ENCODE measurements around the gene ATXN7L2. TPM values are rescaled to one million over a fixed set of nuclear protein-coding genes. Genes with fewer than 3 reads are reported as not detected.

The ATXN7L2 gene
- total RNA-seq, 3 donors from 2014 or later: 2.4 to 4.1 (median 2.9) TPM

DNA sequence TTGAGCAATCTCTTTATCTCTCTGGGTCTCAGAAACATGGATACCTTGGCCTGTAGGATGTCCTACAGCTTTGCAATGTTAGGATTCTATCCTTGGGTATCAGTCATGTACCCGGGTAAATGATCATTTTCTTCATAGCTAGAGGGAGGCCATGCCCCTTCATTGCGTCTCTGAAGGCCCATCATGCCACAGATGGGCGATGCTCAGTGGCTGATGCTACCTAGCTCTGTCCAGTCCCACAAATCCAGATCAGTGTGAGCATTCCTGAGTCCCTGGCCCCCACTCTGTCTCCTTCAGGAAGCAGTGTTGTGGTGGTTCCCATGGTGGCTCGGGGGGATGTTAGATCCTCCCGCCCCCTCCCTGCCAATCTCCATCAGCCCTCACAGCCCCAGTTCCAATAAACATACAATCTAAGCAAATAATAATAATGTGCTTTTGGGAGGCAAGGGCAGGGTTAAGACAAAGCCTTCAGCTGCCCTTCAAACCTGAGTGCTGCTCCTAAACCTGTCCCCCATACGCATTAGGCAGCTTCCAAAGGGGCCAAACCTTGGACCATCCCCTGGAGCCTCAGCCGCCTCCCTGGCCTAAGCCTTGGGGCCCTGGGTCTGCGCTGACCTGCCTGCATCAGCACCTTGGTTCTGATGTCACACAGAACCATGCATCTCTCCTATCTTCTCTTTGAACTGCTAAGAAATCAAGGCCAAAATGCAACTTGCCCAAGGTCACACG lies 55.3 kb downstream of the ATXN7L2 start:
- intact Hi-C loops (cut with DNase I; ENCODE audit: low total_unique reads): no loop called here

DNA sequence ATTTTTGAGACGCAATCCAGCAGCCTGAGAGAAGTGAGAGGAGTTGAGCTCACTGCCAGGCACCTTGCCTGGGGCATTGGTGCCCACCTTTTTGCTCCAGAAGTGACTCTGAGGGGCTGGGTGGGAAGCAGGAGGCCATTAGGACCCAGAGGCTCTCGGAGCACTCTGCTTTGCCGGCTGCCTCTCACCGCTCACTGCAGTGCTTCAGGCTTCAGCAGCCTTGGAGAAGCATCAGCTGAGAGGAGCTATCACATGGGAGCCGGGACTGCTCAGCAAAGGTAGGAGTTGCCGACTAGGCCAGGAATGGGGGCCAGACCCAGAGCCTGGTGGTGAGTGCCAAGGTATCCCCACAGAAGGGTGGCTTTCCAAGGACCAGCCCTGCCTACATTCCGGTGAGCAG lies 56.0 kb downstream of the ATXN7L2 start, which contains the start of gene GPR61:
TSS of gene GPR61 (plus strand) at position 197 of the 400 bp plus-strand sequence. CDS start 3,151 bp downstream, outside the sequence.
- TF ChIP-seq, protein P1, sequence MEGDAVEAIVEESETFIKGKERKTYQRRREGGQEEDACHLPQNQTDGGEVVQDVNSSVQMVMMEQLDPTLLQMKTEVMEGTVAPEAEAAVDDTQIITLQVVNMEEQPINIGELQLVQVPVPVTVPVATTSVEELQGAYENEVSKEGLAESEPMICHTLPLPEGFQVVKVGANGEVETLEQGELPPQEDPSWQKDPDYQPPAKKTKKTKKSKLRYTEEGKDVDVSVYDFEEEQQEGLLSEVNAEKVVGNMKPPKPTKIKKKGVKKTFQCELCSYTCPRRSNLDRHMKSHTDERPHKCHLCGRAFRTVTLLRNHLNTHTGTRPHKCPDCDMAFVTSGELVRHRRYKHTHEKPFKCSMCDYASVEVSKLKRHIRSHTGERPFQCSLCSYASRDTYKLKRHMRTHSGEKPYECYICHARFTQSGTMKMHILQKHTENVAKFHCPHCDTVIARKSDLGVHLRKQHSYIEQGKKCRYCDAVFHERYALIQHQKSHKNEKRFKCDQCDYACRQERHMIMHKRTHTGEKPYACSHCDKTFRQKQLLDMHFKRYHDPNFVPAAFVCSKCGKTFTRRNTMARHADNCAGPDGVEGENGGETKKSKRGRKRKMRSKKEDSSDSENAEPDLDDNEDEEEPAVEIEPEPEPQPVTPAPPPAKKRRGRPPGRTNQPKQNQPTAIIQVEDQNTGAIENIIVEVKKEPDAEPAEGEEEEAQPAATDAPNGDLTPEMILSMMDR (IDR thresholded peaks at IDR 0.05): no peak
- no peak for TF ChIP-seq POLR2AphosphoS5 (IDR thresholded peaks at IDR 0.05)
- TF ChIP-seq POLR2A (IDR thresholded peaks at IDR 0.05): no peak
- Histone ChIP-seq H3K27ac (no peak within 1 kb of the TSS), H3K9me3 (no peaks in the 10 kb centered on the region), H3K36me3 (no peaks in the 10 kb centered on the region), H3K27me3 (no peaks in the 10 kb centered on the region), H3K4me3 (no peak within 1 kb of the TSS), H3K4me1 (no peaks in the 10 kb centered on the region)
- intact Hi-C loops (cut with DNase I; ENCODE audit: low total_unique reads): loop anchor here (10.0 kb wide), 1 partner anchor 225 kb away; the partner anchor contains the start of gene EPS8L3
- DNase-seq (ENCODE audit: low spot score in 2 of 2): no peak

More for the DNA sequence above, 55.3 kb downstream of the ATXN7L2 start:
- H3K9me3 ChIP-seq: no peaks in the 10 kb centered on the region
- no peak for DNase-seq (ENCODE audit: low spot score in 2 of 2)
- no peak overlapping the region for H3K4me3 ChIP-seq
- H3K27ac ChIP-seq: no peak overlapping the region
- H3K27me3 ChIP-seq: no peaks in the 10 kb centered on the region
- H3K4me1 ChIP-seq: no peaks in the 10 kb centered on the region
- H3K36me3 ChIP-seq: no peaks in the 10 kb centered on the region
- no peak for TF ChIP-seq POLR2A (IDR thresholded peaks at IDR 0.05)
- TF ChIP-seq, protein P1 (IDR thresholded peaks at IDR 0.05): no peak
- no peak for TF ChIP-seq POLR2AphosphoS5 (IDR thresholded peaks at IDR 0.05)

DNA sequence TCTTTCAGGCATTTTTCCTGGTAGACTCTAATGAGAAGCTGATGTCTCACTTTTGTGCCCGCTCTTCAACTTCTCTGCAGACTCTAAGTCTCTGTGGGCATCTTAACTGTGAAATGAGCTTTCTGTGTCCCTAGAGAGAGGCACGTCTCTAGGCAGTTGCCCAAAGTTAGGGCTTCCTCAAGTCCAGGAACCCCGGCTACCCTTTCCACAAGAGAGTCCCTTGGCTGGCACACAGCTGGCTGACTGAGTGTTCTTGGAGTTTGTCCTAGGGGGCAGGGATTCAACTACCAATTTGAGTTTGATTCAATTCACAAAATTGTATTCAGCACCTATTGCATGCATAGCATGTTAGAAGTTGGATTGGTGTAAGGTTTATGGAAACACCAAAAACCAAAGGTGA lies 57.4 kb downstream of the ATXN7L2 start:
- H3K27me3 ChIP-seq: no peaks in the 10 kb centered on the region
- no peaks in the 10 kb centered on the region for H3K36me3 ChIP-seq
- intact Hi-C loops (cut with DNase I; ENCODE audit: low total_unique reads): loop anchor here (10.0 kb wide), 1 partner anchor 224 kb away; the partner anchor contains the start of gene EPS8L3
- H3K9me3 ChIP-seq: no peaks in the 10 kb centered on the region
- TF ChIP-seq, protein P1 (IDR thresholded peaks at IDR 0.05): no peak
- no peak for TF ChIP-seq POLR2A (IDR thresholded peaks at IDR 0.05)
- TF ChIP-seq POLR2AphosphoS5 (IDR thresholded peaks at IDR 0.05): no peak
- no peaks in the 10 kb centered on the region for H3K4me1 ChIP-seq
- no peak overlapping the region for H3K27ac ChIP-seq
- H3K4me3 ChIP-seq: no peak overlapping the region
- DNase-seq (ENCODE audit: low spot score in 2 of 2): no peak

Other genes with a start within 250 kb of the ATXN7L2 start
- 10 to 100 TPM in 2 of 3 donors, 1 to 10 TPM in 1; 1.3 to 19.5 (median 13.8) TPM for gene CELSR2, start 234.4 kb upstream of the ATXN7L2 start, total RNA-seq
- 1 to 10 TPM; 4.2 to 5.9 (median 4.3) TPM for gene PSRC1, start 200.8 kb upstream of the ATXN7L2 start, total RNA-seq
- not detected for gene MYBPHL, start 176.9 kb upstream of the ATXN7L2 start, total RNA-seq
- 100 to 1,000 TPM in 1 of 3 donors, 10 to 100 TPM in 2; 51.1 to 135 (median 69.8) TPM for gene SORT1, start 86.0 kb upstream of the ATXN7L2 start, total RNA-seq
- gene PSMA5, start 57.5 kb upstream of the ATXN7L2 start, total RNA-seq: 10 to 100 TPM; 23.7 to 36.7 (median 28.8) TPM
- 1 to 10 TPM in 1 of 3 donors, under 1 TPM in 2; 0.44 to 1.4 (median 0.66) TPM for gene SYPL2, start 17.4 kb upstream of the ATXN7L2 start, total RNA-seq
- 1 to 10 TPM; 6.6 to 9.1 (median 8.2) TPM for gene CYB561D1, start 10.2 kb downstream of the ATXN7L2 start, total RNA-seq
- 1 to 10 TPM; 3.0 to 9.5 (median 6.4) TPM for gene AMIGO1, start 25.8 kb downstream of the ATXN7L2 start, total RNA-seq
- gene GPR61, start 56.0 kb downstream of the ATXN7L2 start, total RNA-seq: not detected
- 1 to 10 TPM; 5.9 to 6.9 (median 6.2) TPM for gene GNAI3, start 64.7 kb downstream of the ATXN7L2 start, total RNA-seq
- gene GNAT2, start 135.7 kb downstream of the ATXN7L2 start, total RNA-seq: not detected
- gene AMPD2, start 135.9 kb downstream of the ATXN7L2 start, total RNA-seq: 10 to 100 TPM; 21.3 to 68.2 (median 47.4) TPM
- 10 to 100 TPM; 21.9 to 31.5 (median 28.2) TPM for gene GSTM4, start 172.2 kb downstream of the ATXN7L2 start, total RNA-seq
- 10 to 100 TPM; 47.8 to 93.4 (median 66.5) TPM for gene GSTM2, start 184.2 kb downstream of the ATXN7L2 start, total RNA-seq
- 10 to 100 TPM in 1 of 3 donors, not detected in 2; 33.8 TPM for gene GSTM1, start 203.9 kb downstream of the ATXN7L2 start, total RNA-seq
- gene GSTM5, start 228.3 kb downstream of the ATXN7L2 start, total RNA-seq: 1 to 10 TPM; 1.8 to 4.6 (median 3.6) TPM